Gastrocnemius medialis (tissue), 4 donors: Measurements from ENCODE around the gene CTXN2. TPM values are rescaled to one million over a fixed set of nuclear protein-coding genes. Genes with fewer than 3 reads are reported as not detected.

Experiments used
- ATAC-seq, 2 donors: fragments of 150-250 bp; one replicate each; pipeline ENCODE4 v1.9.1; 2016
- DNase-seq, 2 donors: peaks; one replicate each; pipeline ENCODE4 v3.0.0-alpha.2; 2019
- H3K27ac ChIP-seq, 4 donors: fragments of 200-600 bp; sonication (generic); 1 replicate in 1 of 4; 2 replicates in 3 of 4; pipeline ENCODE4 v1.5.1; 2016 to 2018; ENCODE audit warnings: mild to moderate bottlenecking in 2 of 4, moderate library complexity in 1 of 4
- H3K27me3 ChIP-seq, 3 donors: fragments of 200-600 bp; sonication (generic) in 2 of 3; 1 replicate in 1 of 3; 2 replicates in 2 of 3; pipeline versions ENCODE4 v1.5.1 to v1.6.0; 2016 to 2019; ENCODE audit warnings: mild to moderate bottlenecking in 1 of 3, moderate library complexity in 1 of 3
- H3K36me3 ChIP-seq, 2 donors: fragments of 200-600 bp; sonication (generic) in 1 of 2; one replicate each; pipeline ENCODE4 v1.5.1; 2017 to 2018
- H3K4me1 ChIP-seq, 2 donors: fragments of 200-600 bp; sonication (generic) in 1 of 2; one replicate each; pipeline ENCODE4 v1.5.1; 2016 to 2017; ENCODE audit warnings: mild to moderate bottlenecking in 2 of 2
- H3K4me3 ChIP-seq, 4 donors: fragments of 200-600 bp; sonication (generic) in 3 of 4; 1 replicate in 1 of 4; 2 replicates in 3 of 4; pipeline ENCODE4 v1.5.1; 2016 to 2019; ENCODE audit warnings: mild to moderate bottlenecking in 2 of 4
- H3K9me3 ChIP-seq, 3 donors: fragments of 200-600 bp; sonication (generic) in 2 of 3; 1 replicate in 1 of 3; 2 replicates in 2 of 3; pipeline ENCODE4 v1.5.1; 2016 to 2019
- POLR2A ChIP-seq, 2 donors: fragments of 450-650 bp; IDR thresholded peaks; one replicate each; pipeline ENCODE4 v1.6.1; 2017; ENCODE audit warnings: antibody characterized with exemption in 2 of 2, mild to moderate bottlenecking in 2 of 2, moderate library complexity in 2 of 2
- in situ Hi-C, 4 donors: fragments of 200-750 bp; cut with MboI; loops; one replicate each; pipeline versions ENCODE4 v1.15.0 to v1.8.0; 2017; ENCODE audit warnings: low sequenced_read_pairs in 4 of 4
- intact Hi-C: fragments of 100-400 bp; cut with DNase I; formaldehyde crosslinking; loops from one replicate; pipeline ENCODE4 v1.15.1; 2023; ENCODE audit warnings: low total_unique reads
- total RNA-seq, 4 donors: library from RNA; depleted of rRNA; stranded (reverse); fragments of >200 nt; gene quantifications; one replicate each; pipeline versions ENCODE4 v1.1.0 to v1.2.3, GENCODE V29; 2016
- TF ChIP-seq, protein P1 (sequence below), 5 experiments: fragments of 450-650 bp in 3 of 5; fragments of 200-600 bp in 2 of 5; sonication (generic) in 2 of 5; IDR thresholded peaks in 4 of 5; conservative IDR thresholded peaks in 1 of 5; 1 replicate in 4 of 5; 2 replicates in 1 of 5; pipeline ENCODE4 v1.5.1; 2016 to 2019; ENCODE audit warnings: antibody characterized with exemption in 5 of 5, mild to moderate bottlenecking in 3 of 5, moderate library complexity in 3 of 5

Gene CTXN2
- total RNA-seq, 4 donors from 2014 or later, result not detected

DNA sequence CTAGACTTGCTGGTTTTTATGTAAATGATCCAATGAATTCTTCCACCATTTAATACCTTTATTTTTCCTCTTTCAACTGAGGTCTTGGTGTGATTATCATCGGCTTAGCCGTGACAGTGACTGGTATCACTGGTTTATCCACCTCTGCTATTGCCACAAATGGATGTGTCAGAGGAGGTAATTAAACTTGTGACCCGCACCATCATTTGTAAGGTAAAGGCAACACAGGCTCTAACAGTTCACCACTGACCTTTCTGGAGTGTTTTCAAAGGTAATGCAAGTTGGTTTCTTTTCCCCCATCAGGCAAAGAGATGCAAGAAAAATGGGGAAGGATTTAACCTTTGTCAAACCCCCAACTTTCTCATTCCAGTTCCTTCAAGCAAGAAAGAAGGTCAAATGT is 34.3 kb downstream of the CTXN2 start:
- no peak for ATAC-seq
- in situ Hi-C loops, result no loop called here
- DNase-seq, result no peak
- intact Hi-C loops, result no loop called here
- H3K27me3 ChIP-seq, result no peaks in the 10 kb centered on the region
- H3K4me3 ChIP-seq, result no peak overlapping the region
- TF ChIP-seq, protein P1, sequence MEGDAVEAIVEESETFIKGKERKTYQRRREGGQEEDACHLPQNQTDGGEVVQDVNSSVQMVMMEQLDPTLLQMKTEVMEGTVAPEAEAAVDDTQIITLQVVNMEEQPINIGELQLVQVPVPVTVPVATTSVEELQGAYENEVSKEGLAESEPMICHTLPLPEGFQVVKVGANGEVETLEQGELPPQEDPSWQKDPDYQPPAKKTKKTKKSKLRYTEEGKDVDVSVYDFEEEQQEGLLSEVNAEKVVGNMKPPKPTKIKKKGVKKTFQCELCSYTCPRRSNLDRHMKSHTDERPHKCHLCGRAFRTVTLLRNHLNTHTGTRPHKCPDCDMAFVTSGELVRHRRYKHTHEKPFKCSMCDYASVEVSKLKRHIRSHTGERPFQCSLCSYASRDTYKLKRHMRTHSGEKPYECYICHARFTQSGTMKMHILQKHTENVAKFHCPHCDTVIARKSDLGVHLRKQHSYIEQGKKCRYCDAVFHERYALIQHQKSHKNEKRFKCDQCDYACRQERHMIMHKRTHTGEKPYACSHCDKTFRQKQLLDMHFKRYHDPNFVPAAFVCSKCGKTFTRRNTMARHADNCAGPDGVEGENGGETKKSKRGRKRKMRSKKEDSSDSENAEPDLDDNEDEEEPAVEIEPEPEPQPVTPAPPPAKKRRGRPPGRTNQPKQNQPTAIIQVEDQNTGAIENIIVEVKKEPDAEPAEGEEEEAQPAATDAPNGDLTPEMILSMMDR (IDR thresholded peaks at IDR 0.05 in 4 of 5, conservative IDR thresholded peaks at IDR 0.05 in 1 of 5), result no peak
- no peak for TF ChIP-seq POLR2A (IDR thresholded peaks at IDR 0.05)
- H3K27ac ChIP-seq, result no peak overlapping the region
- no peaks in the 10 kb centered on the region for H3K9me3 ChIP-seq
- no peaks in the 10 kb centered on the region for H3K4me1 ChIP-seq
- no peaks in the 10 kb centered on the region for H3K36me3 ChIP-seq

DNA sequence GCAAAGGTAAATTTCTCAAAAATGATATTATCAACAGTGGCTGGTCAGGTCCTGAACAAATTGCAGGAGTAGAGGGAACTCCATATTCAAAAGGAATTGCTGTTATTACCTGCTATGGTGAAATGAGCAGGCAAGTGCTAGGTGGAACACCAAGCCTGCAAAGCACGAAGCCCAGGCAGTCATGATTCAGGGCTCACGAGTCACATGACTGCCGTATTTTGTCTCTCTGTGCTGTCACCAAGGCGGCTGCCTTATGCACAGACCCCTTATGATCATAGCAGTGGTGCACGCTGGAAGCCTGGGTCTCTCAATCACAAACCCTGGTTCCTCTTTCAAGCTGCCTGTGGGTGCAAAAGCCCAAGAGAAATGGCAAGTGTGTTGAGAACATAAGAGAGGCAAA is 39.0 kb downstream of the CTXN2 start:
- ATAC-seq (no peak), DNase-seq (no peak)
- in situ Hi-C loops (no loop called here), intact Hi-C loops (loop anchor here (10.0 kb wide), 1 partner anchor 76 kb away; no protein-coding TSS in a partner anchor)
- no peaks in the 10 kb centered on the region for H3K27me3 ChIP-seq
- H3K4me3 ChIP-seq, result no peak overlapping the region
- H3K9me3 ChIP-seq, result no peaks in the 10 kb centered on the region
- H3K4me1 ChIP-seq, result no peaks in the 10 kb centered on the region
- H3K27ac ChIP-seq, result no peak overlapping the region
- TF ChIP-seq, protein P1 (IDR thresholded peaks at IDR 0.05 in 4 of 5, conservative IDR thresholded peaks at IDR 0.05 in 1 of 5), result no peak
- no peak for TF ChIP-seq POLR2A (IDR thresholded peaks at IDR 0.05)
- H3K36me3 ChIP-seq, result no peaks in the 10 kb centered on the region

- DNase-seq (no peak), ATAC-seq (no peak)
- TF ChIP-seq, protein P1 (IDR thresholded peaks at IDR 0.05 in 4 of 5, conservative IDR thresholded peaks at IDR 0.05 in 1 of 5), result no peak
- no peaks in the 10 kb centered on the region for H3K9me3 ChIP-seq
- H3K27me3 ChIP-seq, result no peaks in the 10 kb centered on the region
- no peak overlapping the region for H3K4me3 ChIP-seq
- no peaks in the 10 kb centered on the region for H3K4me1 ChIP-seq
- H3K36me3 ChIP-seq, result no peaks in the 10 kb centered on the region
- H3K27ac ChIP-seq, result no peak overlapping the region
- intact Hi-C loops, result loop anchor here (10.0 kb wide), 1 partner anchor 78 kb away; no protein-coding TSS in a partner anchor
- in situ Hi-C loops, result no loop called here
These were observed 41.8 kb downstream of the CTXN2 start for GRCh38 chr15:48233246-48233645.

DNA sequence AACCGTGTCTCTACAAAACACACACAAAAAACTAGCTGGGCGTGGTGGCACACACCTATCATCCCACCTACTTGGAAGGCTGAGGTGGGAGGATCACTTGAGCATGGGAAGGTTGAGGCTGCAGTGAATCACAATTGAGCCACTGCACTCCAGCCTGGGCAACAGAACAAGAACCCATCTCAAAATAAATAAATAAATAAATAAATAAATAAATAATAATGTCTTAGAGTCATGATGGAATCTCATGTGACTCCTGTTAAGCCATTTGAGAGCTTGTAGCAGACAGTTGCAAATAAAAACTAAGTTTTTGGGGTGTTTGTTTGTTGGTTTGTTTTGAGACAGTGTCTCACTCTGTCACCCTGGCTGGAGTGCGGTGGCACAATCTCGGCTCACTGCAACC is 47.9 kb downstream of the CTXN2 start:
- no peaks in the 10 kb centered on the region for H3K27me3 ChIP-seq
- no peaks in the 10 kb centered on the region for H3K36me3 ChIP-seq
- DNase-seq (no peak), ATAC-seq (no peak)
- H3K4me3 ChIP-seq, result no peak overlapping the region
- no peak for TF ChIP-seq POLR2A (IDR thresholded peaks at IDR 0.05)
- TF ChIP-seq, protein P1 (IDR thresholded peaks at IDR 0.05 in 4 of 5, conservative IDR thresholded peaks at IDR 0.05 in 1 of 5), result no peak
- no peaks in the 10 kb centered on the region for H3K9me3 ChIP-seq
- H3K27ac ChIP-seq, result no peak overlapping the region
- intact Hi-C loops (loop anchor here (10.0 kb wide), 1 partner anchor 85 kb away; no protein-coding TSS in a partner anchor), in situ Hi-C loops (no loop called here)
- no peaks in the 10 kb centered on the region for H3K4me1 ChIP-seq

GRCh38 chr15:48242015-48242414 is 50.5 kb downstream of the CTXN2 start:
- no peaks in the 10 kb centered on the region for H3K36me3 ChIP-seq
- no peak overlapping the region for H3K4me3 ChIP-seq
- DNase-seq (no peak), ATAC-seq (no peak)
- H3K9me3 ChIP-seq, result no peaks in the 10 kb centered on the region
- TF ChIP-seq, protein P1 (IDR thresholded peaks at IDR 0.05 in 4 of 5, conservative IDR thresholded peaks at IDR 0.05 in 1 of 5), result no peak
- no peak for TF ChIP-seq POLR2A (IDR thresholded peaks at IDR 0.05)
- in situ Hi-C loops (no loop called here), intact Hi-C loops (no loop called here)
- H3K27ac ChIP-seq, result no peak overlapping the region
- H3K4me1 ChIP-seq, result no peaks in the 10 kb centered on the region
- H3K27me3 ChIP-seq, result no peaks in the 10 kb centered on the region
